OCI-LY7 (cell line): ENCODE results near the gene PLXNA4.

Experiments
- CTCF ChIP-seq: fragments of 200-600 bp; sonication (generic); conservative IDR thresholded peaks from 2 replicates; pipeline ENCODE4 v1.5.1; 2014; ENCODE audit warnings: mild to moderate bottlenecking, antibody characterized with exemption, low read length, moderate library complexity, mixed read lengths
- EZH2phosphoT487 ChIP-seq: fragments of 200-600 bp; sonication (generic); IDR thresholded peaks from 2 replicates; pipeline ENCODE4 v1.6.1; 2018; ENCODE audit warnings: low read depth, borderline replicate concordance, mild to moderate bottlenecking, mixed run types, antibody characterized with exemption, low read length, moderate library complexity, mixed read lengths

- TF ChIP-seq CTCF = no peak
- no peak for TF ChIP-seq EZH2phosphoT487
Observed at GRCh38 chr7:132509643-132510042, 66.6 kb downstream of the PLXNA4 start.
